IMR-90 (cell line): ENCODE measurements around the gene GNB2. TPM values are rescaled to one million over a fixed set of nuclear protein-coding genes. Genes with fewer than 3 reads are reported as not detected.

Source experiments
- ATAC-seq: fragments of 200-7000 bp; cut with Tn5 transposase; 2 replicates; pipeline ENCODE4 v1.9.1; 2020; ENCODE audit warnings: low read depth, mild to moderate bottlenecking, moderate library complexity
- BruUV-seq: library from RNA; stranded (reverse); fragments of 400-500 nt; replicated peaks from 2 replicates; lab custom pipeline; 2021; lab: Mats Ljungman, UMichigan
- CTCF ChIA-PET: fragments of 300-600 bp; formaldehyde crosslinking; extraction: SDS; loops from one replicate; lab custom pipeline; 2021; ENCODE audit warnings: antibody characterized with exemption; lab: Yijun Ruan, JAX
- POLR2A ChIA-PET: fragments of 300-600 bp; sonication (Branson Sonifier 250); formaldehyde crosslinking; loops from one replicate; lab custom pipeline; 2022; ENCODE audit warnings: antibody characterized with exemption; ENCODE audit not compliant: unreplicated experiment; lab: Charles Lee
- DNase-seq: peaks from one replicate; pipeline ENCODE4 v3.0.0; 2013
- H2AFZ ChIP-seq: replicated peaks from 2 replicates; pipeline ENCODE3; 2013; ENCODE audit warnings: low read length, mild to moderate bottlenecking; ENCODE audit not compliant: poor library complexity
- H2AK5ac ChIP-seq: 2 replicates; pipeline ENCODE4 v1.6.1; 2013; ENCODE audit warnings: low read depth, low read length, inconsistent platforms
- H2AK9ac ChIP-seq: replicated peaks from 2 replicates; pipeline ENCODE3; 2013; ENCODE audit warnings: mild to moderate bottlenecking, low read depth, low read length, moderate library complexity; ENCODE audit not compliant: poor library complexity
- H2BK120ac ChIP-seq: 2 replicates; pipeline ENCODE4 v1.6.1; 2013; ENCODE audit warnings: low read depth, low read length, inconsistent platforms
- H2BK15ac ChIP-seq: 3 replicates; pipeline ENCODE4 v1.6.1; 2013; ENCODE audit warnings: low read depth, low read length, inconsistent platforms
- H2BK20ac ChIP-seq: 2 replicates; pipeline ENCODE4 v1.6.1; 2013; ENCODE audit warnings: low read depth, mild to moderate bottlenecking, inconsistent platforms, low read length, moderate library complexity
- H2BK5ac ChIP-seq: 2 replicates; pipeline ENCODE4 v1.6.1; 2013; ENCODE audit warnings: mild to moderate bottlenecking, low read depth, low read length, inconsistent platforms; ENCODE audit not compliant: poor library complexity, severe bottlenecking
- H3K14ac ChIP-seq: replicated peaks from 2 replicates; pipeline ENCODE4 v1.6.1; 2013; ENCODE audit warnings: low read depth, low read length, inconsistent platforms
- H3K18ac ChIP-seq: 2 replicates; pipeline ENCODE4 v1.6.1; 2013; ENCODE audit warnings: low read depth, low read length, control low read depth
- H3K23ac ChIP-seq: 2 replicates; pipeline ENCODE4 v1.6.1; 2013; ENCODE audit warnings: low read depth, low read length, inconsistent platforms
- H3K27ac ChIP-seq: 2 replicates; pipeline ENCODE4 v1.5.1; 2013; ENCODE audit warnings: mild to moderate bottlenecking, control low read depth, low read length; ENCODE audit not compliant: insufficient read depth
- H3K27me3 ChIP-seq: 2 replicates; pipeline ENCODE4 v1.6.1; 2013; ENCODE audit warnings: low read length; ENCODE audit not compliant: control insufficient read depth, insufficient read depth
- H3K36me3 ChIP-seq: 2 replicates; pipeline ENCODE4 v1.6.1; 2013; ENCODE audit warnings: low read length, mixed read lengths; ENCODE audit not compliant: control insufficient read depth, insufficient read depth
- H3K4ac ChIP-seq: 2 replicates; pipeline ENCODE4 v1.6.1; 2013; ENCODE audit warnings: low read depth, low read length, inconsistent platforms
- H3K4me1 ChIP-seq: 2 replicates; pipeline ENCODE4 v1.6.1; 2013; ENCODE audit warnings: low read length, mixed read lengths; ENCODE audit not compliant: control insufficient read depth, insufficient read depth
- H3K4me2 ChIP-seq: 2 replicates; pipeline ENCODE4 v1.6.1; 2013; ENCODE audit warnings: low read depth, mild to moderate bottlenecking, control low read depth, low read length, moderate library complexity
- H3K4me3 ChIP-seq: 2 replicates; pipeline ENCODE4 v1.5.1; 2013; ENCODE audit warnings: low read depth, mild to moderate bottlenecking, control low read depth, low read length, moderate library complexity; ENCODE audit not compliant: insufficient read depth
- H3K56ac ChIP-seq: 2 replicates; pipeline ENCODE4 v1.6.1; 2013; ENCODE audit warnings: low read length, inconsistent platforms; ENCODE audit not compliant: insufficient read depth; ENCODE audit errors: extremely low read depth
- H3K79me1 ChIP-seq, 2 experiments: 2 replicates each; pipeline ENCODE4 v1.6.1; 2013; ENCODE audit warnings: low read length in 2 of 2, inconsistent platforms in 1 of 2, low read depth in 1 of 2
- H3K9ac ChIP-seq: 2 replicates; pipeline ENCODE4 v1.6.1; 2013; ENCODE audit warnings: low read depth, low read length, control low read depth
- H3K9me1 ChIP-seq: 2 replicates; pipeline ENCODE4 v1.6.1; 2013; ENCODE audit warnings: low read length, inconsistent platforms; ENCODE audit not compliant: insufficient read depth
- H3K9me3 ChIP-seq: 2 replicates; pipeline ENCODE4 v1.6.1; 2013; ENCODE audit warnings: low read length; ENCODE audit not compliant: control insufficient read depth, insufficient read depth
- H4K20me1 ChIP-seq: 2 replicates; pipeline ENCODE4 v1.6.1; 2013; ENCODE audit warnings: low read length, inconsistent platforms; ENCODE audit not compliant: insufficient read depth
- H4K5ac ChIP-seq: 2 replicates; pipeline ENCODE4 v1.6.1; 2013; ENCODE audit warnings: mild to moderate bottlenecking, low read depth, low read length, control low read depth
- H4K8ac ChIP-seq, 2 experiments: 2 replicates each; pipeline ENCODE4 v1.6.1; 2013; ENCODE audit warnings: low read depth in 2 of 2, low read length in 2 of 2, control low read depth in 1 of 2, inconsistent platforms in 1 of 2
- H4K91ac ChIP-seq: 2 replicates; pipeline ENCODE4 v1.6.1; 2013; ENCODE audit warnings: low read depth, low read length, inconsistent platforms; ENCODE audit not compliant: insufficient read depth
- BHLHE40 ChIP-seq: fragments of 150-350 bp; IDR thresholded peaks from 2 replicates; pipeline ENCODE4 v1.6.1; 2016; ENCODE audit warnings: mild to moderate bottlenecking, low read depth, low read length
- CEBPB ChIP-seq: IDR thresholded peaks from 2 replicates; pipeline ENCODE4 v1.6.1; 2012; ENCODE audit warnings: low read depth, low read length, improper control_type of control experiment
- CHD1 ChIP-seq: IDR thresholded peaks from 2 replicates; pipeline ENCODE4 v1.6.1; 2012; ENCODE audit warnings: low read depth, low read length, improper control_type of control experiment
- FOS ChIP-seq: fragments of 150-350 bp; IDR thresholded peaks from 2 replicates; pipeline ENCODE4 v1.6.1; 2016; ENCODE audit warnings: low read depth, low read length
- MAFK ChIP-seq: IDR thresholded peaks from 2 replicates; pipeline ENCODE4 v1.6.1; 2012; ENCODE audit warnings: low read depth, low read length, improper control_type of control experiment
- MAZ ChIP-seq: IDR thresholded peaks from 2 replicates; pipeline ENCODE4 v1.6.1; 2012; ENCODE audit warnings: low read depth, mild to moderate bottlenecking, low read length, improper control_type of control experiment, moderate library complexity, borderline replicate concordance
- MXI1 ChIP-seq: IDR thresholded peaks from 2 replicates; pipeline ENCODE4 v1.6.1; 2012; ENCODE audit warnings: low read depth, mild to moderate bottlenecking, low read length, moderate library complexity, borderline replicate concordance
- NFE2L2 ChIP-seq: fragments of 150-350 bp; IDR thresholded peaks from 2 replicates; pipeline ENCODE4 v1.6.1; 2016; ENCODE audit warnings: low read depth, mild to moderate bottlenecking, low read length
- POLR2A ChIP-seq: IDR thresholded peaks from 2 replicates; pipeline ENCODE4 v1.6.1; 2012; ENCODE audit warnings: mild to moderate bottlenecking, low read depth, low read length
- RAD21 ChIP-seq: IDR thresholded peaks from 2 replicates; pipeline ENCODE4 v1.6.1; 2012; ENCODE audit warnings: low read length, improper control_type of control experiment
- RCOR1 ChIP-seq: IDR thresholded peaks from 2 replicates; pipeline ENCODE4 v1.6.1; 2012; ENCODE audit warnings: mild to moderate bottlenecking, low read length, improper control_type of control experiment; ENCODE audit not compliant: insufficient replicate concordance
- RFX5 ChIP-seq: IDR thresholded peaks from 2 replicates; pipeline ENCODE4 v1.8.0; 2012; ENCODE audit warnings: low read depth, mild to moderate bottlenecking, low read length, moderate library complexity
- SMC3 ChIP-seq: fragments of 150-350 bp; IDR thresholded peaks from 2 replicates; pipeline ENCODE4 v1.6.1; 2016; ENCODE audit warnings: low read depth, mild to moderate bottlenecking, antibody characterized with exemption, low read length, moderate library complexity
- WGBS, 2 experiments: methylation state at CpG; one replicate each; pipeline versions ENCODE4 v1.1.5 to v1.1.7; 2013; ENCODE audit warnings: missing lambda C conversion rate in 2 of 2; ENCODE audit not compliant: insufficient read length in 1 of 2; ENCODE audit errors: extremely low coverage in 2 of 2; 5-methylcytosine and 5-hydroxymethylcytosine counted together
- dilution Hi-C: fragments of 300-500 bp; cut with HindIII; formaldehyde crosslinking; loops from one replicate; pipeline ENCODE4 v1.14.3; 2018; ENCODE audit warnings: low sequenced_read_pairs; ENCODE audit not compliant: unreplicated experiment
- in situ Hi-C: fragments of 300-500 bp; cut with MboI; formaldehyde crosslinking; loops from 3 replicates; pipeline ENCODE4 v1.14.3; 2019; ENCODE audit warnings: low sequenced_read_pairs, inconsistent platforms, mixed read lengths
- intact Hi-C: fragments of 100-400 bp; cut with micrococcal nuclease; formaldehyde crosslinking; loops from 2 replicates; pipeline ENCODE4 v1.10.0; 2022
- polyA plus RNA-seq, 3 experiments: library from polyadenylated mRNA; depleted of rRNA; stranded (reverse); fragments of >200 nt; gene quantifications; 2 replicates each; pipeline ENCODE4 v1.2.3, GENCODE V29; 2012; ENCODE audit warnings: low replicate concordance in 1 of 3
- total RNA-seq: library from RNA; depleted of rRNA; stranded (reverse); fragments of >200 nt; gene quantifications from 2 replicates; pipeline ENCODE4 v1.2.3, GENCODE V29; 2012
- TF ChIP-seq, protein P1 (sequence below): conservative IDR thresholded peaks from 2 replicates; pipeline ENCODE4 v1.5.1; 2012; ENCODE audit warnings: mild to moderate bottlenecking, low read depth, low read length, improper control_type of control experiment
- TF ChIP-seq, protein P2 (sequence below): fragments of 150-350 bp; IDR thresholded peaks from 2 replicates; pipeline ENCODE4 v1.6.1; 2016; ENCODE audit warnings: low read depth, mild to moderate bottlenecking, low read length, moderate library complexity, borderline replicate concordance

Gene GNB2
- total and polyA plus RNA-seq, 2 of the 4 experiments (the other 2 are of a cell fraction): 62.0 to 279 TPM

- Histone ChIP-seq H4K20me1 (peaks cover 23% of the 10 kb centered on the region), H3K4ac (no peak overlapping the region), H4K5ac (no peak overlapping the region), H3K18ac (no peak overlapping the region), H3K14ac (no peak overlapping the region), H2AK9ac (no peak overlapping the region), H3K27ac (no peak overlapping the region), H3K56ac (no peak overlapping the region), H3K9ac (no peak overlapping the region), H4K8ac (no peak overlapping the region), H3K4me2 (no peak overlapping the region), H3K27me3 (peaks cover 5% of the 10 kb centered on the region; the same call in 1 of the 2 replicates), H2AK5ac (no peak overlapping the region), H3K4me1 (peaks cover 14% of the 10 kb centered on the region), H2BK20ac (no peak overlapping the region), H3K79me1 (peaks cover 17 to 24% of the 10 kb centered on the region in 2 experiments), H3K9me3 (no peaks in the 10 kb centered on the region), H3K9me1 (no peaks in the 10 kb centered on the region), H3K36me3 (no peaks in the 10 kb centered on the region; the same call in 1 of the 2 replicates), H3K4me3 (no peak overlapping the region), H3K23ac (no peak overlapping the region), H4K91ac (no peak overlapping the region), H2BK120ac (no peak overlapping the region), H2AFZ (no peak overlapping the region), H2BK5ac (no peak overlapping the region), H2BK15ac (no peak overlapping the region)
- no TSS peak for BruUV-seq
- CTCF ChIA-PET: interaction anchor here (0.7 to 1.5 kb wide), 3 partner anchors 10 to 156 kb away, joined by 3 to 4 read pairs (median 4); partner anchors contain the start of genes POP7 and SLC12A9
- POLR2A ChIA-PET: no interaction called here
- TF ChIP-seq SMC3 (no peak), BHLHE40 (no peak), POLR2A (no peak), FOS (no peak), MXI1 (no peak), RCOR1 (no peak), NFE2L2 (no peak), MAFK (no peak), CHD1 (no peak), CEBPB (no peak), RAD21 (no peak), RFX5 (no peak), MAZ (no peak)
- TF ChIP-seq, protein P1, sequence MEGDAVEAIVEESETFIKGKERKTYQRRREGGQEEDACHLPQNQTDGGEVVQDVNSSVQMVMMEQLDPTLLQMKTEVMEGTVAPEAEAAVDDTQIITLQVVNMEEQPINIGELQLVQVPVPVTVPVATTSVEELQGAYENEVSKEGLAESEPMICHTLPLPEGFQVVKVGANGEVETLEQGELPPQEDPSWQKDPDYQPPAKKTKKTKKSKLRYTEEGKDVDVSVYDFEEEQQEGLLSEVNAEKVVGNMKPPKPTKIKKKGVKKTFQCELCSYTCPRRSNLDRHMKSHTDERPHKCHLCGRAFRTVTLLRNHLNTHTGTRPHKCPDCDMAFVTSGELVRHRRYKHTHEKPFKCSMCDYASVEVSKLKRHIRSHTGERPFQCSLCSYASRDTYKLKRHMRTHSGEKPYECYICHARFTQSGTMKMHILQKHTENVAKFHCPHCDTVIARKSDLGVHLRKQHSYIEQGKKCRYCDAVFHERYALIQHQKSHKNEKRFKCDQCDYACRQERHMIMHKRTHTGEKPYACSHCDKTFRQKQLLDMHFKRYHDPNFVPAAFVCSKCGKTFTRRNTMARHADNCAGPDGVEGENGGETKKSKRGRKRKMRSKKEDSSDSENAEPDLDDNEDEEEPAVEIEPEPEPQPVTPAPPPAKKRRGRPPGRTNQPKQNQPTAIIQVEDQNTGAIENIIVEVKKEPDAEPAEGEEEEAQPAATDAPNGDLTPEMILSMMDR: no peak
- TF ChIP-seq, protein P2, sequence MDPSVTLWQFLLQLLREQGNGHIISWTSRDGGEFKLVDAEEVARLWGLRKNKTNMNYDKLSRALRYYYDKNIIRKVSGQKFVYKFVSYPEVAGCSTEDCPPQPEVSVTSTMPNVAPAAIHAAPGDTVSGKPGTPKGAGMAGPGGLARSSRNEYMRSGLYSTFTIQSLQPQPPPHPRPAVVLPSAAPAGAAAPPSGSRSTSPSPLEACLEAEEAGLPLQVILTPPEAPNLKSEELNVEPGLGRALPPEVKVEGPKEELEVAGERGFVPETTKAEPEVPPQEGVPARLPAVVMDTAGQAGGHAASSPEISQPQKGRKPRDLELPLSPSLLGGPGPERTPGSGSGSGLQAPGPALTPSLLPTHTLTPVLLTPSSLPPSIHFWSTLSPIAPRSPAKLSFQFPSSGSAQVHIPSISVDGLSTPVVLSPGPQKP: no peak
- DNase-seq (no peak), ATAC-seq (no peak)
- intact Hi-C loops: no loop called here
- in situ Hi-C loops: loop anchor here (10.0 kb wide), 1 partner anchor 231 kb away; the partner anchor contains the start of gene SPACDR
- 70% methylated on average over 2 of the region's 6 CpGs; no CpG with 5 or more reads in 1 of the 2 experiments for WGBS, 2 experiments
- dilution Hi-C loops: no loop called here
Measured at GRCh38 chr7:100696123-100696521, 22.6 kb downstream of the GNB2 start.
